Trophoblast cell (in vitro differentiated cells and primary cell): ENCODE data around the gene CRLF3.
"Not testable (repeated sequence)": the region's sequence is repeated elsewhere in the genome, so short reads cannot be mapped to it uniquely, and the experiment has no call there.

ENCODE experiments used
- DNase-seq, 2 donors: peaks; one replicate each; pipeline ENCODE4 v3.0.0-alpha.2; 2016
- H2AFZ ChIP-seq: 2 replicates; pipeline ENCODE4 v1.6.1; 2013; ENCODE audit warnings: low read length, moderate library complexity, mild to moderate bottlenecking; ENCODE audit not compliant: insufficient read depth, poor library complexity
- H2AK5ac ChIP-seq: 2 replicates; pipeline ENCODE4 v1.6.1; 2013; ENCODE audit warnings: mild to moderate bottlenecking, low read length
- H2BK120ac ChIP-seq: 2 replicates; pipeline ENCODE4 v1.6.1; 2013; ENCODE audit warnings: low read length, mild to moderate bottlenecking, moderate library complexity; ENCODE audit not compliant: insufficient read depth, poor library complexity
- H2BK12ac ChIP-seq: 2 replicates; pipeline ENCODE4 v1.6.1; 2013; ENCODE audit warnings: mild to moderate bottlenecking, low read length, moderate library complexity
- H2BK5ac ChIP-seq: 2 replicates; pipeline ENCODE4 v1.6.1; 2013; ENCODE audit warnings: low read length, low read depth, moderate library complexity, mild to moderate bottlenecking; ENCODE audit not compliant: poor library complexity
- H3K14ac ChIP-seq: 2 replicates; pipeline ENCODE4 v1.6.1; 2013; ENCODE audit warnings: mild to moderate bottlenecking, low read length
- H3K18ac ChIP-seq: 2 replicates; pipeline ENCODE4 v1.6.1; 2013; ENCODE audit warnings: mild to moderate bottlenecking, low read length
- H3K23ac ChIP-seq: 2 replicates; pipeline ENCODE4 v1.6.1; 2013; ENCODE audit warnings: low read length
- H3K27ac ChIP-seq: 2 replicates; pipeline ENCODE4 v1.5.1; 2013; ENCODE audit warnings: low read depth, mild to moderate bottlenecking, inconsistent platforms, low read length, moderate library complexity
- H3K27me3 ChIP-seq: 2 replicates; pipeline ENCODE4 v1.6.1; 2013; ENCODE audit warnings: inconsistent platforms, mild to moderate bottlenecking, low read length, moderate library complexity; ENCODE audit not compliant: insufficient read depth
- H3K36me3 ChIP-seq, 2 experiments: 1 replicate in 1 of 2; 2 replicates in 1 of 2; pipeline ENCODE4 v1.6.1; 2013; ENCODE audit warnings: low read length in 2 of 2, mild to moderate bottlenecking in 2 of 2, moderate library complexity in 1 of 2; ENCODE audit not compliant: insufficient read depth in 2 of 2, control insufficient read depth in 1 of 2
- H3K4ac ChIP-seq: 2 replicates; pipeline ENCODE4 v1.6.1; 2013; ENCODE audit warnings: low read depth, mild to moderate bottlenecking, low read length, moderate library complexity
- H3K4me1 ChIP-seq, 2 experiments: 1 replicate in 1 of 2; 2 replicates in 1 of 2; pipeline ENCODE4 v1.6.1; 2013; ENCODE audit warnings: low read length in 2 of 2, mild to moderate bottlenecking in 2 of 2, moderate library complexity in 1 of 2; ENCODE audit not compliant: insufficient read depth in 2 of 2, control insufficient read depth in 1 of 2
- H3K4me2 ChIP-seq: 2 replicates; pipeline ENCODE4 v1.6.1; 2013; ENCODE audit warnings: inconsistent platforms, mild to moderate bottlenecking, low read length, moderate library complexity
- H3K4me3 ChIP-seq: 2 replicates; pipeline ENCODE4 v1.5.1; 2013; ENCODE audit warnings: mild to moderate bottlenecking, low read depth, low read length, inconsistent platforms
- H3K79me1 ChIP-seq: one replicate; pipeline ENCODE4 v1.6.1; 2013; ENCODE audit warnings: low read length
- H3K79me2 ChIP-seq: 2 replicates; pipeline ENCODE4 v1.6.1; 2013; ENCODE audit warnings: low read length, mild to moderate bottlenecking; ENCODE audit not compliant: control insufficient read depth, insufficient read depth, poor library complexity
- H3K9ac ChIP-seq: 2 replicates; pipeline ENCODE4 v1.6.1; 2013; ENCODE audit warnings: mild to moderate bottlenecking, low read length
- H3K9me3 ChIP-seq: 2 replicates; pipeline ENCODE4 v1.6.1; 2013; ENCODE audit warnings: low read depth, mild to moderate bottlenecking, control low read depth, inconsistent platforms, low read length; ENCODE audit not compliant: insufficient read depth
- H4K12ac ChIP-seq: 2 replicates; pipeline ENCODE4 v1.6.1; 2013; ENCODE audit warnings: low read depth, mild to moderate bottlenecking, low read length, moderate library complexity
- H4K8ac ChIP-seq: 2 replicates; pipeline ENCODE4 v1.6.1; 2013; ENCODE audit warnings: low read depth, mild to moderate bottlenecking, low read length, moderate library complexity
- H4K91ac ChIP-seq: one replicate; pipeline ENCODE4 v1.6.1; 2013; ENCODE audit warnings: low read depth, mild to moderate bottlenecking, low read length, moderate library complexity
- WGBS: extraction: QIAGEN DNeasy Blood & Tissue Kit; methylation state at CpG from one replicate; pipeline ENCODE4 v1.1.7; 2013; ENCODE audit warnings: missing lambda C conversion rate; ENCODE audit not compliant: insufficient read length, insufficient coverage; ENCODE audit errors: extremely low coverage; 5-methylcytosine and 5-hydroxymethylcytosine counted together

The CRLF3 gene

GRCh38 chr17:30814236-30814635 lies 10.3 kb downstream of the CRLF3 start:
- not testable (repeated sequence) for H3K9ac ChIP-seq, H2AK5ac ChIP-seq, H2BK120ac ChIP-seq, H3K36me3 ChIP-seq, H3K18ac ChIP-seq, H3K4me2 ChIP-seq, H3K23ac ChIP-seq, H3K14ac ChIP-seq, H3K9me3 ChIP-seq, H2BK12ac ChIP-seq, H4K12ac ChIP-seq, H2BK5ac ChIP-seq, H3K79me1 ChIP-seq, H3K79me2 ChIP-seq, H3K4me1 ChIP-seq, H4K91ac ChIP-seq, H3K4ac ChIP-seq, H2AFZ ChIP-seq, H4K8ac ChIP-seq, H3K27me3 ChIP-seq, H3K4me3 ChIP-seq
- H3K27ac ChIP-seq: peak overlapping the region; percentile 45
- DNase-seq: peak; percentile 76 to 81
- no CpG with 5 or more reads among the region's 12 CpGs for WGBS

DNA sequence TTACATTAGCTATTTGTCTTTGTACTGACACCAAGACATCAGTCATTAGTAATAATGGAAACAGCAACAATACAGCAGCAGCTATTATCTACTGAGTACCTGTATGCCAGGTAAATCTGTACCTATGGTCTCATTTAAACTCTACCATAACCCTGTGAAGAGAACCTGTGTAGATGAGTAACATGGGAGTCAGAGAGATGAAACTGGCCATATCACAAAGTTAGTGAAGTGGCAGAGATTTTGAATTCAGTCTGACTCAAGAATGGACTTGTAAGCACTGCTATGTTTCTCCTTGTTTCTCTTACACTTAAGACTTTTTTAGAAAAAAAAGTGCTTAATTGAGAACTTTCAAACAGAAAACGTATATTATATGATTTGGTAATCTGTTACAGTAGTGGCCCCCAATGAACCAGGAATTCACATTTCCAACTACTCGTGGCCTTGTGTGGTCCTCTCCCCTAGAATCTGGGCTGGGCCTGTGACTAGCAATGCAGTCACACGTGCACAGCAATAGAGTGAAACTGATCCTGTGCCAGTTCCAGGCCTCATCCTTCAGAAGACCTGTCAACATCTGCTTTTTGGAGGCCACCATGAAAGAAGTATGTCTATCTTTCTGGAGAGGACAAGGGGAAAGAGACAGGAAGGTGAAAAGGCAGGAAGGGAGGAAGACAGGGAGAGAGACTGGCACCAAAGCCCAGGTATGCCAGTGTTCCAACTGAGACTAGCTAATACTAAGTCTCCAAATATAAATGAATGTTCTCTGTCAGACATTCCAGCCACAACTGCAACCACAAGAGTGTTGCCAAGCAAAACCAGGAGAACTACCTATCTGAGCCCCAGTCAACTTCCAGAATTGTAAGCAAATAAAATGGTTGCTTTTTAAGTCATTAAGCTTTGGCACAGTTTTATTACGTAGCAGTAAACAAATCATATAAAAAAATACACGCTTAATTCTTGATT lies 12.0 kb downstream of the CRLF3 start:
- no peak overlapping the region for H3K4me2 ChIP-seq
- H3K79me2 ChIP-seq: peaks cover 2% of the 10 kb centered on the region
- no peak overlapping the region for H3K4ac ChIP-seq
- H2BK12ac ChIP-seq: no peak overlapping the region
- no peaks in the 10 kb centered on the region for H3K9me3 ChIP-seq
- H2AFZ ChIP-seq: no peak overlapping the region
- peaks cover 5 to 9% of the 10 kb centered on the region in 2 experiments for H3K36me3 ChIP-seq
- H3K23ac ChIP-seq: no peak overlapping the region
- no peak overlapping the region for H4K91ac ChIP-seq
- H3K4me3 ChIP-seq: no peak overlapping the region
- no peaks in the 10 kb centered on the region for H3K27me3 ChIP-seq
- H2BK120ac ChIP-seq: no peak overlapping the region
- H3K79me1 ChIP-seq: peaks cover 2% of the 10 kb centered on the region
- H4K8ac ChIP-seq: no peak overlapping the region
- no CpG with 5 or more reads among the region's 5 CpGs for WGBS
- H3K14ac ChIP-seq: no peak overlapping the region
- H2BK5ac ChIP-seq: no peak overlapping the region
- no peak overlapping the region for H2AK5ac ChIP-seq
- no peak overlapping the region for H3K9ac ChIP-seq
- no peak for DNase-seq
- peaks cover 0 to 5% of the 10 kb centered on the region in 2 experiments for H3K4me1 ChIP-seq
- no peak overlapping the region for H3K18ac ChIP-seq
- no peak overlapping the region for H4K12ac ChIP-seq
- H3K27ac ChIP-seq: no peak overlapping the region

GRCh38 chr17:30809867-30810266 lies 14.6 kb downstream of the CRLF3 start:
- WGBS: no CpG with 5 or more reads among the region's 6 CpGs
- H3K9ac ChIP-seq: no peak overlapping the region
- H4K12ac ChIP-seq: no peak overlapping the region
- no peak overlapping the region for H3K18ac ChIP-seq
- peaks cover 2% of the 10 kb centered on the region for H3K79me1 ChIP-seq
- no peak overlapping the region for H4K8ac ChIP-seq
- no peak overlapping the region for H2AK5ac ChIP-seq
- H3K27me3 ChIP-seq: no peaks in the 10 kb centered on the region
- H3K79me2 ChIP-seq: peaks cover 2% of the 10 kb centered on the region
- no peak overlapping the region for H4K91ac ChIP-seq
- DNase-seq: no peak
- H3K4me2 ChIP-seq: no peak overlapping the region
- H3K27ac ChIP-seq: no peak overlapping the region
- H3K4ac ChIP-seq: no peak overlapping the region
- H2AFZ ChIP-seq: no peak overlapping the region
- no peak overlapping the region for H2BK5ac ChIP-seq
- no peak overlapping the region for H2BK120ac ChIP-seq
- no peak overlapping the region for H2BK12ac ChIP-seq
- peaks cover 0 to 5% of the 10 kb centered on the region in 2 experiments for H3K4me1 ChIP-seq
- H3K4me3 ChIP-seq: no peak overlapping the region
- no peak overlapping the region for H3K14ac ChIP-seq
- no peak overlapping the region for H3K23ac ChIP-seq
- H3K36me3 ChIP-seq: peaks cover 5 to 12% of the 10 kb centered on the region in 2 experiments
- no peaks in the 10 kb centered on the region for H3K9me3 ChIP-seq

DNA sequence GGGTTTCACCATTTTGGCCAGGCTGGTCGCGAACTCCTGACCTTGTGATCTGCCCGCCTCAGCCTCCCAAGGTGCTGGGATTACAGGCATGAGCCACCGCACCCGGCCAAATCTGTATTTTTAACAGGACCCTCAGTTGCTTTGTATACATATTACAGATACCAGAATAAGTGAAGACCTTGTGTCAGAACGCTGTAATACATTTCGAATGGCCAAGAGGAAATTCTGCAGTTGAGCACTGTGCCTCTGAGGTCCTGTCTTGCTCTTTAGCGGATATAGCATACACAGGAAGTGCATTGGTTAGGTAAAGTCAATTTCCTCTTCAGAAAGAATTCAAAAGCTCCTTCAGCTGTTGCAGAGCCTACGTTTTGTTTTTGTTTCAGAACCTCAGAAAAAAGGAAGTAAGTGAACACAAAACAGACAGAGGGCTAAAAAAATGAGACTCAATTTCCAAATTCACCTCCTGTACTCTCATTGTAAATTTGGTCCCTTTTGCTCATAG lies 15.7 kb downstream of the CRLF3 start:
- Histone ChIP-seq H3K27me3 (no peaks in the 10 kb centered on the region), H3K36me3 (peaks cover 5 to 14% of the 10 kb centered on the region in 2 experiments), H3K4me3 (no peak overlapping the region), H2AK5ac (no peak overlapping the region), H4K91ac (no peak overlapping the region), H3K4ac (no peak overlapping the region), H3K27ac (no peak overlapping the region), H2BK5ac (no peak overlapping the region), H2BK120ac (no peak overlapping the region), H3K9me3 (no peaks in the 10 kb centered on the region), H3K4me2 (no peak overlapping the region), H2AFZ (no peak overlapping the region), H3K4me1 (peaks cover 0 to under 1% of the 10 kb centered on the region in 2 experiments), H3K79me2 (peaks cover 2% of the 10 kb centered on the region), H3K9ac (no peak overlapping the region), H3K23ac (no peak overlapping the region), H4K8ac (no peak overlapping the region), H2BK12ac (no peak overlapping the region), H3K18ac (no peak overlapping the region), H3K14ac (no peak overlapping the region), H3K79me1 (no peaks in the 10 kb centered on the region), H4K12ac (no peak overlapping the region)
- no peak for DNase-seq
- no CpG with 5 or more reads among the region's 9 CpGs for WGBS
